Stimulated activated naive CD8-positive, alpha-beta T cell treated with anti-CD3 and anti-CD28 coated beads, Interleukin-15, Interleukin-2, amounts not matched to agents 100 U/mL and 50 U/mL, for 24 hours (primary cell): ENCODE data around the gene ANXA11.
"Not testable (repeated sequence)": the region's sequence is repeated elsewhere in the genome, so short reads cannot be mapped to it uniquely, and the experiment has no call there.

Source experiments
- ATAC-seq: fragments of 150-1000 bp; cut with Tn5 transposase; one replicate; pipeline ENCODE4 v1.10.0; 2021
- DNase-seq: peaks from one replicate; pipeline ENCODE4 v3.0.0; 2021

ANXA11 gene

DNA sequence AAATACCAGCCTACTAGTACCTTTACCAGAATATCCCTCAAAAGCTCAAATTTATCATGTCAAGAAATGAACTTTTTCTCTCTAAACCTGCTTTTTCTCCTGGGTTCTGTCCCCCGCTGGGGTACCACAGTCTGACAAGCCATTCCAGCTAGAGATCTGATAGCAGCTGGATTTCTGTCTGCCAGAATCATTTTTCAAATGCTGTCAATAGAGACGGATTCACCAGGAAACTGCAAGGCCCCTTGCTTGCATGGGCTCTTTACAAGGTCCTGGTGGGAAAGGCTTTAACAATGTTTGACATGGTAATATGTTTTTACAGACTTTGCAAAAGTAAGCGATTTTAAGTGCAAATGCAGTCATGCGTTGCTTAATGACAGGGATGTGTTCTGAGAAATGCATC lies 4.9 kb upstream of the ANXA11 start:
- ATAC-seq, result no peak

DNA sequence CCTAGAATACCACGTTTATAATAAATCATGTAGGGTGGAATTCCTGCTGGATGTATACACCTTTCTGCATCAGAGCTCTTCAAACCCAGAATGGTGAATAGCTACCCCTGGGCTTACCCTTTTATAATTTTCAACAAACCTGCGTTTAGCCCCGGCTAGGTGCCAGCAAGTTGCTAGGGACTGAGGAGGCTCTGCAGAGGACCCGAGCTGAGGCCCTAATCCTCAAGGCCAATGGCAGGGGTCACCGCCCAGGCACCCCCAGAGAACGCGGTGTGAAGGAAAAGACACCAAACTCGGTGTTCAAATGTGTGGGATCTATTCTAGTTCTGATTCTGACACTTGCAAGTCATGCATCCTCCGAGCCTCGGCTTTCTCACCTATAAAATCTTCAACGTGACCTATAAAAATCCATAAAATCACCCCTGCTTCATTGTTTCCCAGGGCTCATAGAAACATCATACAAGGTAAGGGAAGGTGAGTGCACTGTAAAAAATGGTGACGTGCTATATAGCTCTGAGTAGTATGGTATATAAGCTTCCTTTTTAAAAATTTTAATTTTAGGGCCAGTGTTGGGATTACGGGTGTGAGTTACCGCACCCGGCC lies 2.5 kb upstream of the ANXA11 start:
- DNase-seq, result no peak
- ATAC-seq, result no peak

More for the DNA sequence above, 4.9 kb upstream of the ANXA11 start:
- DNase-seq, result no peak

DNA sequence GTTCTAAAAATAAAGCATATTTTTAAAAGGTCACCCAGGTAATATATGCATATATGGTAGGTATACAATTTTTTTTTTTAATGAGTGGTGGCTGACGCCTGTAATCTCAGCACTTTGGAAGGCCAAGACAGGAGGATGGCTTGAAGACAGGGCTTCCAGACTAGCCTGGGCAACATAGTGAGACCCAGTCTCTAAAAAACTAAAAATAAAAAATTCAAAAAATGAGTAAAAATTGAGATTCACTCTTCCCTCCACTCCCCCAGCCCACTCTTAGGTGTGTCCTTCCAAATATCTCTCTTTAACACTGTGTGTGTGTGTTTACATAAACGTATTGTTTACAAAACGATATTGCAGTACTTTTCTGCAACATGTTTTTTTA lies 929 bp upstream of the ANXA11 start:
- ATAC-seq, result no peak
- no peak for DNase-seq

DNA sequence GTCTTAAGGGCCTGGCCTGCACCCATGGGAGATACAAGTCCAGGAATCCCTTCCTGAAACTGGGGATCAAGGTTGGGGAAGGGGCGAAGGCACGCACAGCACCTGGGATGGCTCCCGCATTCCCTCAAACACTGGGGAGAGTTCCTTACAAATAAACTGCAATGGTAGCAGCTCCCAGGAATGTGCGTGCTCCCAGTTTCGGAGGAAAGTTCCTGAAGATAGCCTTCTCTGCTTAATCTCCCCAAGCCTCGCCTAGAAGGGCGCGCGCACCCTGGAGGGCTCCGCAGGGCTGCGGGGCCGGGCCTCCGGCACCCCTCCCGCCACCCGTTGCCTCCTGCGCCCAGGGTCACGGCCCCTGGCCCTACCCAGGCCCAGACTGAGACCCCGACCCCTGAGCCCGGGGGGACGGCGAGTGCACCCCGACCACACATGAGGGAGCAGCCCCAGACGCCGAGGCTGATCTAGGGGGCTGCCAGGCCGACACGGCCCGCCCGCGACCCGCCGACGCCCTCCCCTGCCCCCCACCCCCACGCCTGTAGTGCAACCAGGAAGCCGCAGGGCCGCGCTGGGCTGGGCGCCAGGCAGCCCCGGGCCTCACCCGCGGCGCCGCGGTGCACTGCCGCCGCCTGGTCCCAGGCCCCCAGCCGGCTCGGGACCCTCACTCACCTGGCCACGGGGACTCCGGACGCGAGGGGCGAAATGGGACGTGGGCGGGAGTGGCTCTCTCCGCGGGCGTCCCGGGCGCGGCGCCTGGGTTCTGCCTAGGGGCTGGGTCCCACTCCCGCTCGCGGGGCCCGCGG lies 460 bp downstream of the ANXA11 start:
- ATAC-seq, result peak; percentile 10

DNA sequence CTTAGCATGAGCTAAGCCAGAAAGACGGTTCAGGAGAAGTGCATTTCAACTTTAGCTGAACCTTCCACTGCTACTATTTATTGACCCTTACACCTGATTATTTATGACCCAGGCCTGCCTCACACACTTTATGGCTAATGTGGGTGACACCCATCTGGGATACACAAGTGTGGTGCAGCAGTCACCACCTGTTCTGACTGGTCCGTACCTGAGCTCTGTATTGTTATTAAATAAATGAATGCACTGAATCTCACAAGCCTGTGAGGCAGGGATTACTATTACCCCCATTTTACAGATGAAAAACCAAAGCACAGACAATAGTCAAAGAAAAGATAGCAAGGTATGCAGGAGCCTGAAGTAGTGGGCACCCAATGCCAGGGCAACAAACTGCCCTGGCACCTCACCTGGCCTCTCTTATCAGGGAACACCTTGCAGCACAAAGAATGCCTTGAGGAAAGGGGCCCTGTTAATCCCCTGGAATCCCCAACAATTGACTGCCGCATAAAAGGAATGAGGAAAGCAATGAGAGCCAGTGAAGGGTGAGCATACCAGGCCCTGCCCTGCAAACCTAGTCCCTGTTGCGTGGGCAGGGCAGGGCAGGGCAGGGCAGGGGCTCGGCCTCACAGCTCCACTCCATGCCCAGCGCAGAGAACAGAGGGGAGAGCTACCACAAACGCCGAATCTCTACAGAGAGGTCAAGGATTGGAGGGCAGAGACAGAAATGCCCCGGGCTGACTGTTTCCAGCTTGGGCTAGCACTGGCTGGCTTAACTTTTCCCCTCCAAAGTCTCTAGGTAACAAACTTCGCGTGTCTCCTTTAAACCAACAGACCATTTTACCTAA lies 1.3 kb downstream of the ANXA11 start:
- ATAC-seq, result no peak
- DNase-seq, result peak; percentile 38

More for the DNA sequence above, 460 bp downstream of the ANXA11 start:
- DNase-seq, result peak; percentile 40

DNA sequence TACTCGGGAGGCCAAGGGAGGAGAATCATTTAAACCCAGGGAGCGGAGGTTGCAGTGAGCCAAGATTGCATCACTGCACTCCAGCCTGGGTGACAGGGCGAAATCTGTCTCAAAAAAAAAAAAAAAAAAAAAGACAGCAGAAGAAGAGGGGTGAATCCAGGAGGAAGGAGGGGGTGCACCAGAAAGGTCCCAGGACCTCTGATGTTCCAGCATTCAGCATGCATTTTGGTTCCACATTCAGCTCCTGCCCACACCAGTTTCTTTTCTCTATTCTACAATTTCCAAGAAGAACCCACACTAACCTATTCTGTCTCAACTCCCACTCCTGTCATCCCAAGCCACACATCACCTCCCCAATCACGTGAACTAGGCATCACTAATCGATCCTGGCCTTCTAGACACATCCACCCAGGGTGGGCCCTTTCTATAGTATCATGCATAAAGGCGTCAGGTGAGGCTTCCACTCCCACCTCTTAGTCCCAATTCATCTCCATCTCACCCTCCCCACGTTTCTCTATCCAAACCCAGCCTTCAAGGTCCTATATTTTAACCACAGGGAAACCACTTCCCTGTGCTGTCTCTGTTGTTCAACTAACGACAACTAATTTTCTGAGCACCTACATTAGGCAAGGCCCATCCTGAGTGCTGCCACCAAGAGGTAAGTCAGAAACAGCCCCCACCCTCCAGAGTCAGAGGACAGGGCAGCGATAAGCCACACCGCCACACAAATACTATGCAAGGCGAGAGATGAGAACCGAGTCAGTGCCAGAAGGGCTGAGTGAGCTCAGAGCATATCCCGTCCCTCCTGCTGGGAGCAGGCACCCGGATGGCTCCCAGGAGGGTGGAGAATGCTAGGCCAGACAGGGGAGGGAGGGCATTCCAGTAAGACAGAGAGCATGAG lies 2.2 kb downstream of the ANXA11 start:
- peak; percentile 71 for DNase-seq
- peak; percentile 74 for ATAC-seq

DNA sequence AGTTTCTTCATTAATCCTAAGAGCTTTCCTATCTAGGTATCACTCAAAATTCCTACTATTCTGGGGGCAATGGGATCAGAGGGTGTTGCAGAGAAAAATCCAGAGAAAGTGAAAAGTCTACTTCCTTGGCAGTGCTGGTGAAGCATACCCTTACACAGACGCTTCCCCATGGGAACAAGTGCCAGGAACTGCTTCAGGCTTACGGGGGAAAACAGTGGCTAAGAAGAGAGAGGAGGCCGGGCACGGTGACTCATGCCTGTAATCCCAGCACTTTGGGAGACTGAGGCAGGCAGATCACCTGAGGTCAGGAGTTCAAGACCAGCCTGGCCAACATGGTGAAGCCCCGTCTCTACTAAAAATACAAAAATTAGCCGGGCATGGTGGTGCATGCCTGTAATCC lies 2.8 kb downstream of the ANXA11 start:
- not testable (repeated sequence) for ATAC-seq, DNase-seq

DNA sequence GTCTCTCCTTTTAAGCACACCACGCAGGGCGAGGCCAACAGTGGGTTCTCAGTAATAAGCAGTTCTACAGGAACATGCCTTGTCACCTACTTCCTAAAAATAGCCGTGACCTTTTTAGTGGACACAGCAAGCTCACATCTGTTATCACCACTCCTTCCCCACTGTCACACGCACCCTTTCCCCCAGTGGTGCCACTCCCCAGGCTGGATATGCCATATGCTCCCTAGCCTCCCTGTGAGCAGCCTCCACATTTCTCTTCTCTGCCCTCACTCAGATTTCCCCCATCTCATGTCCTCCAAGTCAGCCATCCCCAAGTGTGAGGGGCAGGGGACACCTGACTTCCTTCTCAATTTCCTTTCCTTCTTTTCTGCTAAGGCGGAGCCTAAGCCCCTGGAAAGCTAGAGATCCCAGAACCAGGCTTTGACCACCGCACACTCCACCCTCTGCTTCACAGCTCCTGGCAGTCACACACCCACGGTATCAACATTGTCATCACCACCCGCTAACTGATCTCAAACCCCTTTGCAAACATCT lies 3.7 kb downstream of the ANXA11 start:
- ATAC-seq (no peak), DNase-seq (no peak)

DNA sequence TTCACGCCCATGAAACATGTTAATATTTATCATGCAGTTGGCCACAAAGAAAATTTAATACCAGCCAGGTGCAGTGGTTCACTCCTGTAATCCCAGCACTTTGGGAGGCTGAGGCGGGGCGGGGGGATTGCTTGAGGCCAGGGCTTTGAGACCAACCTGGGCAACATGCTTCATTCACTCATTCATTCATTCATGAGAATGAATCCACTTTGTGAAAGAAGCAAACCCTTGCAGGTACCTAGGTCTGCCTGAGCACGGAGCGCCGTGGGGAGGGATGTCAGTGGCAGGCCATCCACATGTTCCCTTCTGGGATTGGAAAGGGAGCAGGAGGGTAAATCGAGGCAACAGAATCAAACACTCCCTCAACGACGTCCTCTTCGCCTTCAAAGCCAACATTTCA lies 4.7 kb downstream of the ANXA11 start:
- no peak for DNase-seq
- ATAC-seq, result no peak

DNA sequence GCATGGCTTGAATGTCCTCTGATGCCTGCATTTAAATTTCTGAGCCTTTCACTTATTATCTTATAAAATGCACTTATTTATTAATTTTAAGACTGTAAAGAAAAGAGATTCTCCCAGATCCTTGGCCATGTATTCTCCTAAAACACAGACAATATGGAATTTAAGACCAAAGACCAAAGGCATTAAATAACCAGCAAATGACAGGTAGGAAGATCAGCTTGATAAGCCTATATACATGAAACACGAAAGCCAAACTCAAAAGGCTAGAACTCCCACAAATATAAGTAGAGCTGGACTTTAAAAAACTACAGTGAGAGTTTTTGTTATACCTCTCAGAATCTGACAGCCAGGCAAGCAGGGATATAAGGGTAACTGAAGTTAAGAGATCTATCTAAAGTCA lies 5.1 kb downstream of the ANXA11 start:
- DNase-seq (no peak), ATAC-seq (no peak)

DNA sequence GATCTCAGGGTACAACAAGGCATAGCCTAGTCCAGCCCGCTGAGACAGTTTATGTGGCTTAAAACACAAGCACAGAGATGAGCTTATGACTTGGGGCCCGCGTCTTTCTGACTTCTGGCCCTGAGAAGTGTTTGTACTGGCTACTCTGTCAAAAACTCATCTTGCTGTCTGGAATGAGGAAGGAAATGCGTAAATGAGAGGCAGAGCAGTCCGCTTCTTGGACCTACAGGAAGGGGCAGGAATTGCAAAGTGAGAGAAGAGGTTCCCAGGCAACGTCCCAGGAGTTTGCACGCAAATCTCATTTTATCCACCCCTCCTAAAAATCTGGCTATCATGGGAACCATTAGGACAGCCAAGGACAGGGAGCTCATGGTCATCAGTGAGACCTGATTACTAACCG lies 5.5 kb downstream of the ANXA11 start:
- ATAC-seq (no peak), DNase-seq (no peak)

DNA sequence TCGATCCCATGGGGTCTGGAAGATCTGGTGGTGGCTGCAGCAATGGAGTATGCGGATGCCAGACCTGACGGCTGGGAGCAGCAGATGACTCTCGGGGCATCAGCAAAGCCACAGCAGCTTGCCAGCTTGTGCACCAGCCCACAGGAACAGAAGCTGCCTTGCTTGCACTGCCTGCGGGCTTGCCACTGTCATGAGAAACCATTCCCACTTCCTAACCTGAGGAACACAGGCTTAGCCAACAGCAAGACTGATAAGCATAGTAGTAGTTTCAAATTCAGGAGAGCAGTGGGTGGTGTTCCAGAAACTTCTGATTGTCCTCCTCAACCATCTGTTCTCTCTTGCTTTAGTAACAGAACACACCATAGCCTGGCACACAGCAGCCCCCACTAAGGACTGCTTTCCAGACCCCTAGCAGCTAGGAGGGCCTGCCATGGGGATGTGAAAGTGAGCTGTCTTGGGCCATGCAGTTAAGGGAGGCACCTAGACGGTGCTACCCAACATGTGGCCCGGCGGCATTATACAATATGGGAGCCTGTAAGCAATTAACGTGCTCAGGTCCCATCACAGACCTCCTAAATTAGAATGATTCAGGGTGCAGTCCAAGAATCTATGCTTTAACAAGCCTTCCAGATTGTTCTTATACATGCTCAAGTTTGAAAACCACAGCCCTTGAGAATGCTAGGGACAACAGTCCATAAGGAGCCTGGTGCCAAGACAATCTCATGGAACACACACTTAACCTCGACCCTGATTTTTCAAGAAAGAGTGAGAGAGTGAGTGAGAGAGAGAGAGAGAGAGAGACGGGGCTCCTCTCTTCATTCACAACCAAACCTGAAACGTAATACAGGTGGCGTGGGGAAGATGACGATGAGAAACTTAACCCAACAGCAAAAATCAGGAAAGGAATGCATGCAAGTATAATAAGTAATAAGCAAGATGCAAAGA lies 7.1 kb downstream of the ANXA11 start:
- ATAC-seq, result no peak

DNA sequence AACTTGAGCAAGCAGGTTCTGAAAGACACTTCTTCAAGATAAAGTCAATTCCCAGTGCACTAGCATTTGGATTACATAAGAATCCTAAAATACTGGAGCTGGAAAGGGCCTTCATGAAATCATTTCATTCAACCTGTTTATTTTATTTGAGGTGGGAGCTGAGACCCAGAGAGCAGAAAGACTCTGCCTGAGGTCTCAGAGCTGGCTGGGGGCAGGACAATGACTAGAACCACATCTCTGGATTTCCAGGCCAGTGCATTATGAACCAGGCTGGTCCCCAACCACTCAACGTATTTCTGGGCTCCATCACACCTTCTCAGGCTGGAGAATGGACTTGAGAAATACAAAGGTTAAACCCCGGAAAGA lies 8.4 kb downstream of the ANXA11 start:
- no peak for DNase-seq
- no peak for ATAC-seq

More for the DNA sequence above, 7.1 kb downstream of the ANXA11 start:
- DNase-seq, result no peak

DNA sequence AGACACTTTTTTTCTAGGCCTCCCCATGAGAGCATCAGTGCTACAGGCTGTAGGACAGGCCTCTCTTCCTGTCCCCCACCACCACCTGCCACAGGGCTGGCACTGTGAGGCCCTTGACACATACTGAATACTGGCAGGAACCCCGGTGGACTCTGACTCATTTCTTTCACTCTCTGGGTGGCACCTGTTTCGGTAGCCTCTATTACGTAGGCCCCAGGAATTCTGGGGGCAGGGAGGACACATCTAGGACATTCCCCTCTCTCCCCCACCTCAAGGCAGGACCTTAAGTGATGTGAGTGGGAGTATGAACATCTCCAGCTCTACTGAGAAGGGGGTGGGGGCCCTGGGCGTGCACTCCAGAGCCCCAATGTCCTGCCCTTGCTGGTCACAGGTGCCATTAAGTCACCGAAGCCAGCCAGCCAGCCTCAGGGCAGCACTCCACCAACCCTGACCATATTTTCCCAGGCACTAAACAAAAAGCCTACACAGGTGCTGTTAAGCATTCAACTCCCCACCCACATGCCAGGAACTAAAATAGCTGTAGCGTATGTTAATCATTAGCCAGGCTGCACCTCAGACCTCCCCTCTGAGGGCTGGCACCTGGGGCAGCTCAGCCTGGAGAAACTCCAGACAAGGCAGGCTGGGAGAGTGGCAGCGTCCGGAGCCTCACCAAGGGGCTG lies 8.9 kb downstream of the ANXA11 start:
- DNase-seq, result peak; percentile 76
- ATAC-seq, result peak; percentile 98

DNA sequence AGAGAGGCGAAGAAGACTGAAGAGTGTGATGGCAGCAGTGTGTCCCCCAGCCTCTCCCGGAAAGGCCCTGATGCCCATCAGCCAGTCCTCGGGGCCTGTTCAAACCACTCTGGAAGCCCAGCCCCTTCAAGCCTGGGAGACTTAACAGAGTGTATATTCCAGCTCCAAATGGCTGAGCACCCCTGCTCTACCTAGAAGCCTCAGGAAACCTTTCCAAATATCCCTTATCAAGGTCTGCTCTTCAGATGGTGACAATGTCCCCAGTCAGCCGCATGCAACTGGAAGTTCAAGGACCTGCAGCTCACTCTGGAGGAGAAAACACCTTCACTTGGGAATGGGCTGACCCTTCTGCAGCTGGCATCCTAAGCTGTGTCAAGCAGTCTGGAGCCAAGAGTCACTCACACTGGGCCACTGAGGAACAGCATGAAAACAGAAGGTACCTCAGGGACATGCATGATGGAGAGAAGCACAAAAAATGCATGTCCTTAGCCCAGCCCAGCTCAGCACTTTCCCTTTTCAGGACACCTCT lies 10.2 kb downstream of the ANXA11 start:
- DNase-seq, result no peak
- ATAC-seq, result no peak

DNA sequence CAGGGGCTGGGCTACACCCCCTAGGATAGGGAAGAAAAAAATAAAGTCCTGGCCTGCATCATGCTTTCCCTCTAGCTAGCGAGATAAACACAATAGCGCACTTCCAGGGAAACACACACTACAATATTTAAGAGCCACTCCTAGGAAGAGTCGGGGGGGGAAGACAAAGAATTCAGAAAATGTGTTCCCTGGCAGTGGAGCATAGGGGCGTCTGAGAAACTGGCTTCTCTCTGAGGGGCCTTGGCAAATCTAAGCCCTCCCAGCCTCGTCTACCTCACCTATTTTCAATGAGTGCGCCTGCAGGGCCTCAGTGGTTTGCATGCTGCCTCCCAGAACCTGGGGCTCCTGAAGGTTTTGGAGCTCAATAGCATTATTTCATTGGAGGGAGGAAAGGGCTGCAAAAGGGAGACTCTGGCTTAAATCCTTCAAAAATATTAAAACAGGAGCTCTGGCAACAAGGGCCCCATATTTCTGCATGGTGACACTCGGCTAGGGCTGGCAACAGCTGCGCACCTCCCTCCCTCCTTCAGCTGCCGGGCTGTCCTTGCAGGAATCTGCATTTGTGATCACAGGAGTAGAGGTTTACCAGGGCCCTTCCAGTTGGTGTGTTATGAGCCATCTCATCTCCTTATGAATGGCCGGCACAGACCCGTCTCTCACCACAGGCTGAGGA lies 10.8 kb downstream of the ANXA11 start:
- ATAC-seq, result no peak
- DNase-seq, result no peak

DNA sequence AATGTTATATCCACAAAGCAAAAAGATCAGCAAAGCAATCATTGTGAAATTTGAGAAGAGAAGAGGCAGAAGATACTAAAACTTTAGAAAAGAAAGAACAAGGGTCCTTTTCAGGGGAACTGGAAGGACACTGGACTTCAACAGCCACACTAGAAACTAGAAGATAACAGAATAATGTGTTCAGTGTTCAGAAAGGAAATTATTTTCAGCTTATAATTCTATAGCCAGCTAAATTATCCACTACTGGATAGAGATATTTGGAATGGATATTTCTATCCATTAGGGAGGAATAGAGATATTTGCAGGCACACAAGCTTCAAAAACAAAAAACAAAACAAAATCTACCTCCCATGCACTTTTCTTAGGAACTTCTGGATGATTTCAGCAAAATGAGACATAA lies 12.8 kb downstream of the ANXA11 start:
- ATAC-seq (no peak), DNase-seq (no peak)

DNA sequence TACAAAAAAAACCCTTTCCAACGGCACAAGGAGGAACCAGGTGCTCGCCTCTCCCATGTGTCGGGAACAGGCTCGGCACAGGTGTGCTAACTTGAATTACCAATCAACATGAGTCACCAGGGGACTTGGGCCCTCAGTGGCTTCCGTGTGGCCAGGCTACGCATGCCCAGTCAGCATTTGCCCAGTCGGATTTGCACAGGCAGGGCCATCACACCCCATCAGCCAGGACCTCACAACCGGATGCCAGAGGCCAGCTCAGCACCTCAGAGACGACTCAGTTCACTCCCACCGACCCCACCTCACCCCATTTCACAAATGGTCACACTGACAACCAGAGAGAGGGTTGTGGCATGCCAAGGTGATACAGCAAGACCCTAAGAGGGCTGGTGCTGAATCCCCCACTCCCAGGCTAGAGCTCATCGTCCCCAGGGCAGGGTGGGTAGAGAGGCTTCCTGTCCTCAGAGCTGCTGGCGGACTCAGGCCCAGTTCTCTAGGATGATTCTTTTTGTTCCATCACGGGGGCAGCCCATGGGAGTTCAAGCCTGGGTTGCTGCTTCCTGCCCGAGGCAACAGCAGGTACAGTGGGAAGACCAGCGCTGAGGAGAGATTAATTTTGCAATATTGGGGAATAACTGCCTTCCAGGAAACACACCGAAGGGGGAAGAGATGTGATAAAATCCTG lies 13.6 kb downstream of the ANXA11 start:
- ATAC-seq, result no peak
- peak; percentile 29 for DNase-seq

DNA sequence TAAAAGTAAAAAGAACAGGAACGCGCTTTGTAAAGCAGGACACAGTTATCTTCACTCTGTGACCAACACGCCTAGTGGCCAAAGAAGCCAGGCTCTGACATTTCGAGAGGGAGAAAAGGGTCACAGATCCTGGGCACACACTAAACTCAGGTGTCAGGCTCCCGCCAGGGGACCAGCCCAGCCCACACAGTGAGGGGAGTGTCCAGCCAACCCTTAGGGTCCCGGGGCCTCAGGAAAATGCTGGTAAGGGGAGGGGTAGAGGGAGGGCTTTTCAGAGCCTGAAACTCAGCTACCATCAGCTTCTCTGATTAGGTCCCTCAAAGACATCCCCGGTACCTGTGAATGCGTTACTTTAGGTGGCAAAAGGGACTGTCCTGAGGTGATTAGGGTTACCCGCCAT lies 16.6 kb downstream of the ANXA11 start:
- DNase-seq (no peak), ATAC-seq (no peak)
